GM23338 (cell line): ENCODE measurements around the gene SLC29A1. TPM values are rescaled to one million over a fixed set of nuclear protein-coding genes. Genes with fewer than 3 reads are reported as not detected.

Experiments
- EZH2phosphoT487 ChIP-seq: fragments of 200-600 bp; sonication (generic); IDR thresholded peaks from one replicate; pipeline ENCODE4 v1.8.1; 2018; ENCODE audit warnings: antibody characterized with exemption; ENCODE audit not compliant: unreplicated experiment
- JUNB ChIP-seq: IDR thresholded peaks from one replicate; pipeline ENCODE4 v1.6.1; 2016; ENCODE audit warnings: antibody characterized with exemption; ENCODE audit not compliant: unreplicated experiment
- POLR2AphosphoS5 ChIP-seq: IDR thresholded peaks from 2 replicates; pipeline ENCODE4 v1.6.1; 2016; ENCODE audit warnings: antibody characterized with exemption, low read depth
- STAT1 ChIP-seq: IDR thresholded peaks from one replicate; pipeline ENCODE4 v1.6.1; 2016; ENCODE audit warnings: antibody characterized with exemption; ENCODE audit not compliant: unreplicated experiment
- ZNF114 ChIP-seq: fragments of 250-450 bp; sonication (Bioruptor Pico); IDR thresholded peaks from 2 replicates; pipeline ENCODE4 v1.5.0; 2020; ENCODE audit warnings: mild to moderate bottlenecking, moderate library complexity
- ZNF331 ChIP-seq: fragments of 250-450 bp; sonication (Bioruptor Pico); IDR thresholded peaks from 2 replicates; pipeline ENCODE4 v1.5.0; 2020; ENCODE audit warnings: low read depth, mild to moderate bottlenecking, moderate library complexity
- polyA plus RNA-seq: library from polyadenylated mRNA; unstranded; fragments of >200 nt; fragmentation: Nextera tagmentation; extraction: Ambion mirVana; gene quantifications from 2 replicates; pipeline ENCODE4 v1.2.1, GENCODE V29; 2016
- total RNA-seq: library from RNA; depleted of rRNA; stranded (reverse); fragments of >200 nt; shearing (Covaris generic); gene quantifications from 2 replicates; pipeline ENCODE4 v1.2.3, GENCODE V29; 2014
- TF ChIP-seq, protein P1 (sequence below): fragments of 250-450 bp; sonication (Bioruptor Pico); IDR thresholded peaks from 2 replicates; pipeline ENCODE4 v1.5.0; 2020; ENCODE audit warnings: mild to moderate bottlenecking, moderate library complexity
- TF ChIP-seq, protein P2 (sequence below), 2 experiments: fragments of 200-600 bp in 1 of 2; sonication (generic) in 1 of 2; conservative IDR thresholded peaks; 2 replicates each; pipeline versions ENCODE4 v1.5.1 to v1.6.1; 2016 to 2017; ENCODE audit warnings: antibody characterized with exemption in 2 of 2, low read depth in 2 of 2, mild to moderate bottlenecking in 2 of 2, moderate library complexity in 1 of 2

The SLC29A1 gene
- total and polyA plus RNA-seq, 2 experiments from 2014 or later: 73.1 to 169 TPM

DNA sequence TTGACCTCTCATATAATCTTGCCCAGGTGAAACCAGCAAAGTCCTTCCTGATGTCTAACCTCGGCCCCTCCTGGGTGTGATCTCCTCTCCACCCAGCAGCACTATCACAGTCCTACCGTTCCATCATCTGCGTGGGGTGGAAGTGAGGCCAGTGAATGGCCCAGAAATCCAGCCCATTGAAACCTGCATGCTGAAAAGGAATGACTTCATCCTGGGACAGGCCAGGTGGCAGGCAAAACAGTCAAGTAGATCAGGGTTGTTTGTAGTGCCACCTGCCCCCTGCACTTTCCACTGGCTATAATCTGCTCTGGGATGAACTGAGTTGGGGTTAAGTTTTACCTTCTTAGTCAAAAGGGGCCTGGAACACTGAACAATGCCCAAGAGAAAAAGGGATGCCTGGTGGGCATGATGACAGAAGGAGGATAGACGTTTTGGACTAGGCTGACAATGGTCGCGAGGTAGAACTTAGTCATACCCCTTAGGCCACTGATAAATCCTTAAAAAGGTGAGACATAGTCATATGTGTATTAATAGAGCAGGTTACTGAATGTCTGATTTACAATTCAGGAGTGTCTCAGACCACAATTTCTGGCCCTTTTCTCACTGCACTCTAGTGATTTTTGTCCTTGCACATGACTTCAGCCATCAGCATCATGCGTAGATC lies 15.4 kb downstream of the SLC29A1 start (continued):
- TF ChIP-seq, protein P1, sequence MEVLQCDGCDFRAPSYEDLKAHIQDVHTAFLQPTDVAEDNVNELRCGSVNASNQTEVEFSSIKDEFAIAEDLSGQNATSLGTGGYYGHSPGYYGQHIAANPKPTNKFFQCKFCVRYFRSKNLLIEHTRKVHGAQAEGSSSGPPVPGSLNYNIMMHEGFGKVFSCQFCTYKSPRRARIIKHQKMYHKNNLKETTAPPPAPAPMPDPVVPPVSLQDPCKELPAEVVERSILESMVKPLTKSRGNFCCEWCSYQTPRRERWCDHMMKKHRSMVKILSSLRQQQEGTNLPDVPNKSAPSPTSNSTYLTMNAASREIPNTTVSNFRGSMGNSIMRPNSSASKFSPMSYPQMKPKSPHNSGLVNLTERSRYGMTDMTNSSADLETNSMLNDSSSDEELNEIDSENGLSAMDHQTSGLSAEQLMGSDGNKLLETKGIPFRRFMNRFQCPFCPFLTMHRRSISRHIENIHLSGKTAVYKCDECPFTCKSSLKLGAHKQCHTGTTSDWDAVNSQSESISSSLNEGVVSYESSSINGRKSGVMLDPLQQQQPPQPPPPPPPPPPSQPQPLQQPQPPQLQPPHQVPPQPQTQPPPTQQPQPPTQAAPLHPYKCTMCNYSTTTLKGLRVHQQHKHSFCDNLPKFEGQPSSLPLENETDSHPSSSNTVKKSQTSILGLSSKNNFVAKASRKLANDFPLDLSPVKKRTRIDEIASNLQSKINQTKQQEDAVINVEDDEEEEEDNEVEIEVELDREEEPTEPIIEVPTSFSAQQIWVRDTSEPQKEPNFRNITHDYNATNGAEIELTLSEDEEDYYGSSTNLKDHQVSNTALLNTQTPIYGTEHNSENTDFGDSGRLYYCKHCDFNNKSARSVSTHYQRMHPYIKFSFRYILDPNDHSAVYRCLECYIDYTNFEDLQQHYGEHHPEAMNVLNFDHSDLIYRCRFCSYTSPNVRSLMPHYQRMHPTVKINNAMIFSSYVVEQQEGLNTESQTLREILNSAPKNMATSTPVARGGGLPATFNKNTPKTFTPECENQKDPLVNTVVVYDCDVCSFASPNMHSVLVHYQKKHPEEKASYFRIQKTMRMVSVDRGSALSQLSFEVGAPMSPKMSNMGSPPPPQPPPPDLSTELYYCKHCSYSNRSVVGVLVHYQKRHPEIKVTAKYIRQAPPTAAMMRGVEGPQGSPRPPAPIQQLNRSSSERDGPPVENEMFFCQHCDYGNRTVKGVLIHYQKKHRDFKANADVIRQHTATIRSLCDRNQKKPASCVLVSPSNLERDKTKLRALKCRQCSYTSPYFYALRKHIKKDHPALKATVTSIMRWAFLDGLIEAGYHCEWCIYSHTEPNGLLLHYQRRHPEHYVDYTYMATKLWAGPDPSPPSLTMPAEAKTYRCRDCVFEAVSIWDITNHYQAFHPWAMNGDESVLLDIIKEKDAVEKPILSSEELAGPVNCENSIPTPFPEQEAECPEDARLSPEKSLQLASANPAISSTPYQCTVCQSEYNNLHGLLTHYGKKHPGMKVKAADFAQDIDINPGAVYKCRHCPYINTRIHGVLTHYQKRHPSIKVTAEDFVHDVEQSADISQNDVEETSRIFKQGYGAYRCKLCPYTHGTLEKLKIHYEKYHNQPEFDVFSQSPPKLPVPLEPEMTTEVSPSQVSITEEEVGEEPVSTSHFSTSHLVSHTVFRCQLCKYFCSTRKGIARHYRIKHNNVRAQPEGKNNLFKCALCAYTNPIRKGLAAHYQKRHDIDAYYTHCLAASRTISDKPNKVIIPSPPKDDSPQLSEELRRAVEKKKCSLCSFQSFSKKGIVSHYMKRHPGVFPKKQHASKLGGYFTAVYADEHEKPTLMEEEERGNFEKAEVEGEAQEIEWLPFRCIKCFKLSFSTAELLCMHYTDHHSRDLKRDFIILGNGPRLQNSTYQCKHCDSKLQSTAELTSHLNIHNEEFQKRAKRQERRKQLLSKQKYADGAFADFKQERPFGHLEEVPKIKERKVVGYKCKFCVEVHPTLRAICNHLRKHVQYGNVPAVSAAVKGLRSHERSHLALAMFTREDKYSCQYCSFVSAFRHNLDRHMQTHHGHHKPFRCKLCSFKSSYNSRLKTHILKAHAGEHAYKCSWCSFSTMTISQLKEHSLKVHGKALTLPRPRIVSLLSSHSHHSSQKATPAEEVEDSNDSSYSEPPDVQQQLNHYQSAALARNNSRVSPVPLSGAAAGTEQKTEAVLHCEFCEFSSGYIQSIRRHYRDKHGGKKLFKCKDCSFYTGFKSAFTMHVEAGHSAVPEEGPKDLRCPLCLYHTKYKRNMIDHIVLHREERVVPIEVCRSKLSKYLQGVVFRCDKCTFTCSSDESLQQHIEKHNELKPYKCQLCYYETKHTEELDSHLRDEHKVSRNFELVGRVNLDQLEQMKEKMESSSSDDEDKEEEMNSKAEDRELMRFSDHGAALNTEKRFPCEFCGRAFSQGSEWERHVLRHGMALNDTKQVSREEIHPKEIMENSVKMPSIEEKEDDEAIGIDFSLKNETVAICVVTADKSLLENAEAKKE (CRISPR knock-in tag): no peak
- TF ChIP-seq, protein P2, sequence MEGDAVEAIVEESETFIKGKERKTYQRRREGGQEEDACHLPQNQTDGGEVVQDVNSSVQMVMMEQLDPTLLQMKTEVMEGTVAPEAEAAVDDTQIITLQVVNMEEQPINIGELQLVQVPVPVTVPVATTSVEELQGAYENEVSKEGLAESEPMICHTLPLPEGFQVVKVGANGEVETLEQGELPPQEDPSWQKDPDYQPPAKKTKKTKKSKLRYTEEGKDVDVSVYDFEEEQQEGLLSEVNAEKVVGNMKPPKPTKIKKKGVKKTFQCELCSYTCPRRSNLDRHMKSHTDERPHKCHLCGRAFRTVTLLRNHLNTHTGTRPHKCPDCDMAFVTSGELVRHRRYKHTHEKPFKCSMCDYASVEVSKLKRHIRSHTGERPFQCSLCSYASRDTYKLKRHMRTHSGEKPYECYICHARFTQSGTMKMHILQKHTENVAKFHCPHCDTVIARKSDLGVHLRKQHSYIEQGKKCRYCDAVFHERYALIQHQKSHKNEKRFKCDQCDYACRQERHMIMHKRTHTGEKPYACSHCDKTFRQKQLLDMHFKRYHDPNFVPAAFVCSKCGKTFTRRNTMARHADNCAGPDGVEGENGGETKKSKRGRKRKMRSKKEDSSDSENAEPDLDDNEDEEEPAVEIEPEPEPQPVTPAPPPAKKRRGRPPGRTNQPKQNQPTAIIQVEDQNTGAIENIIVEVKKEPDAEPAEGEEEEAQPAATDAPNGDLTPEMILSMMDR (conservative IDR thresholded peaks at IDR 0.05; ENCODE audit: low read depth in 2 of 2): no peak
- TF ChIP-seq ZNF114 (CRISPR knock-in tag) (no peak), ZNF331 (no peak), EZH2phosphoT487 (no peak), POLR2AphosphoS5 (no peak), STAT1 (no peak), JUNB (no peak)
